OCI-M1 (cell line): ENCODE data around the gene FAM180A.

Experiments
- DNase-seq: peaks from one replicate; lab custom pipeline; 2025; lab: John Stamatoyannopoulos, UW

The FAM180A gene

DNA sequence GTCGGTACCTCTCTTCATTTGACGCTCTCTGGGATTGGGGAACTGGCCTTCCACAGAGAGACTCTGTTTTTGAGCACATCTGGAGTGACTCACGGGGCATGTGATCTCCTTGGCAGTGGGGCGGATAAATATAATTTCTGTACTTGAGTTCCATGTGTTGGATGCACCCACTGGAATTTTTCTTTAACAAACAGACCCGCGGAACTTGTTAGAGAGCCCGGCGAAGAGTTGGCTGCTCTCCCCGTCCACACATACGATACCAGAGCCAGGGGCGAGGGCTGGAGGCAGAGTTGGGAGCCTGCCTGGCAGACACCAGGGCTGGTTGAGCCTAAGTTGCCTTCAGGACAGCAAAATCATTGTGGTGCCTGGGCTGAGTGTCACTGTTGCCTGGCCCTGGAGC, at the start of gene FAM180A:
TSS of gene FAM180A (minus strand) at position 44 of the 400 bp plus-strand sequence. CDS start 233 bp downstream, outside the sequence.
- no peak for DNase-seq

- no peak for DNase-seq
These were observed 49.5 kb upstream of the FAM180A start for GRCh38 chr7:135798095-135798494.

- DNase-seq: no peak
These were observed 47.4 kb upstream of the FAM180A start for GRCh38 chr7:135795846-135796570.

DNA sequence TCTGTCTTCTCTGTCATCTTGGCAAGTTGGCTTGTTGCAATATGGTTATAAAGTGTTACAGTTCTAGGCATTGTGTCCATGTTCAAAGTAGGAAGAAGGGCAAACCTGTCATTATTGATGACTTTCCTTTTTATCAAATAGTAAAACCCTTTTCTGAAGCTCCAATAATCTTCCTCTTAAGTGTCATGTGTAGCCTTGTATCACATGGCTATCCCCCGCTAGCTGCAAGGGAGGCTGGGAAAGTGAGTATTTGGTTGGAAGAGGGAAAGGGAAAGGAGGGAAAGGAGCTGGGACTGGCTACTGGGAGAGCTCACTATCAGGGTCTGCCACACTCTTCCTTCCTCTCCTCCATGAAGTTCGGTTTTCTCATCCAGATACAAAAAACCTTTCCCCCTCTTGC, 45.2 kb upstream of the FAM180A start:
- no peak for DNase-seq

DNA sequence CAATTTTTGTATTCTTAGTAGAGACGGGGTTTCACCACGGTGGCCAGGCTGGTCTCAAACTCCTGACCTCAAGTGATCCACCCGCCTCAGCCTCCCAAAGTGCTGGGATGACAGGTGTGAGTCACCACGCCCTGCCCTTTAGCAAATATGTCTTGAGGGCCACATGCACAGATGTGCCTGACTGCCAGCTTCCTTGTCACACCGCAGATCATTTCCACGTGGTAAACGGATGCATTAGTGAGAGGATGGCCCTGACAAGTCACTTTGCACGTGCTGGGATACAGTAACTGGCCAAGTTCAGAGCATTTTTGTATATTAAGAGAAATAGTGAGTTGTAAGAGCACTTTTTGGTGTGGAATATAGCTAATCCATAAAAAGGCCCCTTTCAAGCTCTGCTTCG, 44.3 kb upstream of the FAM180A start:
- DNase-seq: no peak

- DNase-seq: no peak
These were observed 43.7 kb upstream of the FAM180A start for GRCh38 chr7:135792363-135792668.

- no peak for DNase-seq
These were observed 43.1 kb upstream of the FAM180A start for GRCh38 chr7:135791543-135792362.

- no peak for DNase-seq
These were observed 41.9 kb upstream of the FAM180A start for GRCh38 chr7:135790371-135790977.

- no peak for DNase-seq
These were observed 41.3 kb upstream of the FAM180A start for GRCh38 chr7:135789956-135790355.

GRCh38 chr7:135789431-135789830, 40.8 kb upstream of the FAM180A start:
- no peak for DNase-seq

- no peak for DNase-seq
These were observed 38.3 kb upstream of the FAM180A start for GRCh38 chr7:135786911-135787310.

- DNase-seq: no peak
These were observed 36.5 kb upstream of the FAM180A start for GRCh38 chr7:135785065-135785464.

DNA sequence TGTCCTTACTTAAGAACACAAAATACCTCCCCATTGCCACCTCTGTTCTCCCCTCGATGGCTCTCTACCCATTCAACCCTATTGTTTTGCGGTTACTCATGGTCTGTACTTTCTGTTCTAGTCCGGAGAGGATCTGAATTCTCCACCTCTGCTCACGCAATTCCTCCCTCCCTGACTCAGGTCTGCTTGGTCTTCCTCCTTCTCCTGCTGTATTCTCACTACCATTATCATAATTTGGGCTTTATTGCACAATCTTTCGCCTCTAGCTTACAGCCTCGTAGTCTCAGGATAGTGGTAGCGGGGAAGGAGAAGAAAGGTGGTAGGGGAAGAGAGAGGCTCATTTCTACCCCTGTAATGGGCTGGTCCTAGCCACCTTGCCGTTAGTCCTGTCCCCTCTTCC, 35.4 kb upstream of the FAM180A start:
- no peak for DNase-seq

DNA sequence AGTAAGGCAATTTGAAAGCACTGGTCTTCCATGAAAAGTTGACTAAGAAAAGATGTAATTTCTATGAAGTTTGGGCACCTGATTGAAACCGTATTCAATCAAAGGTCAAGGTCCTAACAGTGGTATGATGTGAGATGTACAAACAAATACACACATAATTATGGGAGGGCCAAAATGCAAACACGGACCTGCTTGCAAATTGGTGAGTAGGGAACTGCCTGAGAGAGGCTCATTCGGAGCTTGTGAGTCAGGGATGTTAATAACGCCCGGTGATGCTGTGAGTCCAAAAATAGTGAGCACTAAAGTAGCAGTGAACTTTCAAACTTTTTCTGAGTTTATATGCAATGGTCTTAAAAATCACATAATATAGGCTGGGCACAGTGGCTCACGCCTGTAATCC, 34.2 kb upstream of the FAM180A start:
- DNase-seq: no peak

- no peak for DNase-seq
These were observed 33.8 kb upstream of the FAM180A start for GRCh38 chr7:135782377-135782776.

GRCh38 chr7:135777626-135778398, 29.2 kb upstream of the FAM180A start:
- no peak for DNase-seq

GRCh38 chr7:135775915-135776314, 27.3 kb upstream of the FAM180A start:
- peak; percentile 6 for DNase-seq

- DNase-seq: no peak
These were observed 26.6 kb upstream of the FAM180A start for GRCh38 chr7:135775230-135775629.

- DNase-seq: no peak
These were observed 25.7 kb upstream of the FAM180A start for GRCh38 chr7:135774284-135774683.

DNA sequence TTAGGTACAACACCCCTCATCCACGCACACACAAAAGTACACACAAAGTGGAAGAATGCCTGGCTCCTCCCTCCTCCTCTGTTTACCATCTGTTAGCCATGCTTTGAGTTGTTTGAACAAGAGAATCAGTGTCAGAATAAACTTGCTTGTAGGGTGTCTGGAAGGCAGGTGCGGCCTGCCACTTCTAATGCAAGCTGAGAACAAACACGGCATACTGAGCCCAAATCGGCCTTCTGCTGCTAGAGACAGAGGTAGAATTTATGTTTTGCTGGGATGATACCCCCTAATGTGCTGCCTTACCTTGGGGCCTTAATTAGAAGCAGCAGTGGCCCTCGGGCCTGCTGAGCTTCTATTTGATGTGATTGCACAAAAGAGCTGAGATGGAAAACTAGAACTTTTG, 24.9 kb upstream of the FAM180A start:
- DNase-seq: no peak

DNA sequence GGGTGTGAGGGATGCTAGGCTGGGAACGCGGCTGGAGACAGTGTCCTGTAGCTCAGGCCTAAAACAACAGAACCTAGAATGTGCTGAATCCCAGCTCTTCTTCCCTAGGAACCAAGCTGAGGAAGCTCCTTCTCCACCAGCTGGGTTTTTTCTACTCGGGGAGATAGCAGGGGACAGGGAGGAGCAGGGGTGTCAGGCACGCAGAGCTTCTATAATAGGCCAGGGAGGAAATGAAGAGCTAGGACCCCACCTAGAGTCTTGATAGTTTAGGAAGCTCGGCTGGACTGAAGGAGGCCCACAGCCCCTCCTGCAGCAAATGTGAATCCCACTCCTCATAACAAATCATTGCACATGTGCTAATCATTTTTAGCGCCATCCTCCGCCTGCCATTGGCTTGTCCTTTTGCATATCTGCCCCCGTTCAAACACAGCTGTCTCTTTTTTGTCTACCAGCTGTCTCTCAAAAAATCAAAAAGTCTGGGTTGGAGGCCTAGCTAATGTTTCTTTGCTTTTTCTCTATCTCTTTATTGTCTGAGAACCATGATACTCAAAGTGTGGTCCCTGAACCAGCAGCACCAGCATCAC, 24.1 kb upstream of the FAM180A start:
- DNase-seq: no peak
